ENCODE measurements around the gene POP4.

The POP4 gene

GRCh38 chr19:29634423-29635130 lies 28.5 kb downstream of the POP4 start:
- no peak for DNase-seq

GRCh38 chr19:29635963-29636362 lies 29.9 kb downstream of the POP4 start:
- no peak for DNase-seq

DNA sequence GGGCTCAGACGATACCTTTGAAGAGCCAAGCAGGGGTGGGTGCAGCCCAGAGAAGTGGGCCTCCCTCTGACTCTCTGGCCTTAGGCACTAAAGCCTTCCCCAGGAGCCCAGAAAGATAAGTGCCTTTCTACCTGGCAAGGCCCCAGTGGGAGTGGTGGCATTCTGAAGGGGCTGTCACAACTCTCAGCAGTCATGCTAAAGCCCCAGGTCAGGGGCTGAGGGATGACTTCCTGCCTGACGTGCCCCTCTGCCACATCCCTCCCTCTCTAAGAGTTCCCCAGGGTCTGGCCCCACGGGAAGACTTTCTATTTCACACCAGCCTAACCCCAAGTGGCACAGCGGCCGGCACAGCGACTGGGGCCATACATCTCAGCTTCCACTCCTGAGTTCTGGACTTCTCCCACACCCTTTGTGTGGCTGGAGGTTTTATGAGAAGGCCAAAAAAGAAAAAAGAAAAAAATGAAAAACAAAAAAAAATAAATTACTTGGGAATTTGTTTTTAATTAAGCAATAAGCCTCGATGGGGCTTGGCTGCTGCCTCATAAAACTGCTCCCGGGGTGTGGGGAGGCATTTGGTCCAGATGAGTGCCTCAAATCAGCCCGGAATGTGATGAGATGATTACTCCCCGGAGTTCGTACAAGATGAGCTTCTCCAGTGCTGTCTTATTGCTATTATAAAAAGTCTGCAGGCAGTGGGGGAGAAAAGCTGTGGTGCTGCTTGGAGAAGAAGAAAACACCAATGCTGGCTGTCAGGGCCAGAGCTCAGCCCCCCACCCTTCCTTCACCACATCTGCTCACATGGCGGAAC lies 30.7 kb downstream of the POP4 start:
- no peak for DNase-seq

DNA sequence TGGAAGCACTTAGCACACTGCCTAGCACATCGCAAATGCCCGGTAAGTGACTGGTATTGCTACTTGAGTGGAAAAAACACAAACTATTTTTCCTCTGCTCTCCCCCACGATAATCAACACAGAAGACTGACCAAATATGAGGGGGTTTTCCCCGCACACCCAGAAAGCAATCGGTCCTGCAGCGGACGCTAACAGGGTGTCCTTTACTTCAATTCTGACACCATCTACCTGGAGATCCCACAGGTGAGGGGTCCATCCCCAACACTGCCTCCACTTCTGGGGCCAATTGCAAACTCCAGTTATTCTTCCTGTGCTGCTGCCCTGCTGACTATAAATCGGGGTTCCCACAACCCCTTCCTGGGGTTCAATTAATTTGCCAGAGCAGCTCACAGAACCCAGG lies 33.0 kb downstream of the POP4 start:
- DNase-seq, result no peak

- no peak for DNase-seq
These were observed 34.1 kb downstream of the POP4 start for GRCh38 chr19:29640231-29640630.

DNA sequence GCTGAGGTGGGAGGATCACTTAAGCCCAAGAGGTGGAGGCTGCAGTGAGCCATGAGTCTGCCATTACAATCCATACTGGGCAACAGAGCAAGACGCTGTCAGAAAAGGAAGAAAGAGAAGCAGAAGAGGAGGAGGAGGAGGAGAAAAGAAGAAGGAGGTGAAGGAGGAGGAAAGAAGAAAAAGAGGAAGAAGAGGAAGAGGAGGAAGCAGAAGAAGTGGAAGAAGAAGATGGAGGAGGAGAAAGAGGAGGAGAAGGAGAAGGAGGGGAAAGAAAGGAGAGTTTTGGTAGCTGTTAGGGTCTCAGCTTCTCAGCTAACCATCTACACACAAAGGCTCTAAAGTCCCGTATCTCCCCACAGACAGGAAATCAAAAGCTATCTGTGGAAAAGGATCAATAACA lies 35.5 kb downstream of the POP4 start:
- DNase-seq, result no peak

GRCh38 chr19:29643361-29643935 lies 37.4 kb downstream of the POP4 start:
- DNase-seq, result no peak

DNA sequence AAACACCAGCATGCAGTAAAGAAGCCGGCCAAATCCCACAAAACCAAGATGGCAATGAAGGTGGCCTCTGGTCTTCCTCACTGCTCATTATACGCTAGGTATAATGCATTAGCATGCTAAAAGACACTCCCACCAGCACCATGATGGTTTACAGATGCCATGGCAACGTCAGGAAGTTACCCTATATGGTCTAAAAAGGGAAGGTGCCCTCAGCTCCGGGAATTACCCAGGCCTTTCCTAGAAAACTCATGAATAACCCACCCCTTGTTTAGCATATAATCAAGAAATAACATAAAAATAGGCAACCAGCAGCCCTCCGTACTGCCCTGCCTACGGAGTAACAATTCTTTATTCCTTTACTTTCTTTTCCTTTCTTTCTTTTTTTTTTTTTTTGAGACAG lies 38.1 kb downstream of the POP4 start:
- DNase-seq, result no peak

DNA sequence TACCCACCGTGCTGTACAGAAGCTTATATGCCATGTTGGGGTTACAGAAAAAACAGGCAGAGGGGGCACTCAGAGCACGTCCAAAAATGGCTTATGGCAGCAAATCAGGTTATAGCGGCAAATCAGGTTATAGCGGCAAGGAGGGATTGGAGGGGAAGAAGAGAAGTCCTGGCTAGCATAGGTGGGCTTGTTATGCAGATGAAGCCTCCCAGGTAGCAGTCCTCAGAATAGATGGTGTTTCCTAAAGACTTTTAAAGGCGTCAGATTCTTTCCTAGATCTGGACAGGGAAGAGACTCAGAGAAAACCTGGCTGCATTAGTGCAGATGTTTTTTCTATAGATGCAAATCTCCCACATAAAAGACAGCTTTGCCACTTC lies 39.4 kb downstream of the POP4 start:
- DNase-seq, result no peak

GRCh38 chr19:29645911-29646310 lies 39.8 kb downstream of the POP4 start:
- no peak for DNase-seq

DNA sequence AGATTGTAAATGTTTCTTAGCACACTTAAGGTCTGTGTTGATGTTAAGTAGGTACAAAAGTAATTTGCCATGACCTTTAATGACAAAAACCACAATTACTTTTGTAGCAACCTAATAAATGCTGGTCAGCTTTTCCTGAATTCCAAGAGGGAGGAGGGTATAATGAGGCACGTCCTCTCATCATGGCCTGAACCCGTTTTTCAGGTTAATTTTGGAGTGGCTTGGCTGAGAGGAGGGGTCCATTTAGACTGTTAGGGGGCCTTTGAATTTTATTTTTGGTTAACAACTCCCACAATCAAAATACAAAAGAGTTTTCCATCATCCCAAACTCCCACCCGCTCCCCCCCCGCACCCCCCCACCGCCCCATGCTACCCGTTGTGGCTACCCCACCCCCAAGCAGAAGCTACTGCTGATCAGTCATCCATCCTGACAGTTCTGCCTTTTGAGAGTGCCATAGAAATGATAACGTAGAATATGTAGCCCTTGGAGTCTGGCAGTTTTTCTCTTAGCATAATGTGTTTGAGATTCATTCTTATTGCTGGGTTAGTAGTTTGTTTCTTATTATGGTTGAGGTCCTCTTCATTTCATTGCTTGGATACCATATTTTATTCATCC lies 44.8 kb downstream of the POP4 start:
- DNase-seq, result no peak

DNA sequence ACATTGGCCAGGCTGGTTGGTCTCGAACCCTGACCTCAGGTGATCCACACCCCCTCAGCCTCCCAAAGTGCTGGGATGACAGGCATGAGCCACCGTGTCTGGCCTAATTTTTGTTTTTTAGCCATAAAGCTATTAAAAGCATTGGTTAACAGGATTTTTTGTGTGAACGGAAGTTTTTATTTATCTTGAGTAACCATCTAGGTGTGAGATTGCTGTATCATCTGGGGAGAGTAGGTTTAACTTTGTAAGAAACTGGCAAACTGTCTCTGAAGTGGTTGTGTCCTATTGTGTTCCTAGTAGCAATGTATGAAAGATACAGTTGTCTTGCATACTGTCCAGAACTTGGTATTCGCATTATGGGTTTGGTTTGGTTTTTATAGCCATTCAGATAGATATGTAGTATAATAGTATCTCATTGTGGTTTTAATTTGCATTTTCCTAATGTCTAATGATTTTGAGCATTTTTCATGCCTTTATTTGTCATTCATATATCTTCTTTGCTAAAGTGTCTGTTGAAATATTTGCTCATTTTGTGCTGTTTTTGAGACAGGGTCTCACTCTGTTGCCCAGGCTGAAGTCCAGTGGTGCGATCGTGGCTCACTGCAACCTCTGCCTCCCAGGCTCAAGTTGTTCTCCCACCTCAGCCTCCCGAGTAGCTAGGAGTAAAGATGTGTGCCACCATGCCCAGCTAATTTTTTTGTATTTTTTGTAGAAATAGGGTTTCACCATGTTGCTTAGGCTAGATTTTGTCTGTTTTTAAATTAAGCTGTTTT lies 45.7 kb downstream of the POP4 start:
- DNase-seq, result no peak

DNA sequence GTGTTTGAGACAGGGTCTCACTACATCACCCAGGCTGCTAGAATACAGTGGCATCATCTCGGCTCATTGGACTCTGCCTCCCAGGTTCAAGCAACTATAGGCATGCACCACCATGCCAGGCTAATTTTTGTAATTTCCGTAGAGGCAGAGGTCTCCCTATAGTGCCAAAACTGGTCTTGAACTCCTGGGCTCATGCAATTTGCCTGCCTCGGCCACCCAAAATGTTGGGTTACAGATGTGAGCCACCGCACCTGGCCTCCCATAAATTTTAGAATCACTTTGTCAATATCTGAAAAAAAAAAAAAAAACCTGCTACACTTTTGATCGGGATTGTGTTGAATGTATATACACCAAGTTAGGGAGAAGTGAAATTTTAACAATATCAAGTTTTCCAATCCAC lies 47.3 kb downstream of the POP4 start:
- DNase-seq, result no peak

GRCh38 chr19:29655648-29656335 lies 49.7 kb downstream of the POP4 start:
- no peak for DNase-seq

GRCh38 chr19:29658221-29658991 lies 52.3 kb downstream of the POP4 start:
- no peak for DNase-seq

DNA sequence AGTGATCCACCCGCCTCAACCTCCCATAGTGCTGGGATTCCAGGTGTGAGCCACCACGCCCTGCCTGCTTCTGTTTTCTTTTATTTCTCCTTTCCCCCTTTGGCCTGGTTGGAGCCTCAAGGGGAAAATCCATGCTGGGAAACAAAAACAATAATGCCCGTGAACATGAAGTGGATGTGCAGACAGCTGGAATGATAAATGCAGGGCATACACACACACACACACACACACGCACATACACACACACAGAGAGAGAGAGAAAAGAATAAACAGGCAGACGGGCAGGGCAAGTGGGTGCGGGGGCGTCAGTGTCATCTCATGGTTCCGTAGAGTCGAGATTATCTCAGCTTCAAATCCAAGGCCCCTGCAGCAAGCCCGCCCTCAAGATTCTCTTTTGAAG lies 54.8 kb downstream of the POP4 start:
- no peak for DNase-seq

- DNase-seq, result no peak
These were observed 56.2 kb downstream of the POP4 start for GRCh38 chr19:29662278-29662603.

- DNase-seq, result no peak
These were observed 56.7 kb downstream of the POP4 start for GRCh38 chr19:29662604-29663404.

DNA sequence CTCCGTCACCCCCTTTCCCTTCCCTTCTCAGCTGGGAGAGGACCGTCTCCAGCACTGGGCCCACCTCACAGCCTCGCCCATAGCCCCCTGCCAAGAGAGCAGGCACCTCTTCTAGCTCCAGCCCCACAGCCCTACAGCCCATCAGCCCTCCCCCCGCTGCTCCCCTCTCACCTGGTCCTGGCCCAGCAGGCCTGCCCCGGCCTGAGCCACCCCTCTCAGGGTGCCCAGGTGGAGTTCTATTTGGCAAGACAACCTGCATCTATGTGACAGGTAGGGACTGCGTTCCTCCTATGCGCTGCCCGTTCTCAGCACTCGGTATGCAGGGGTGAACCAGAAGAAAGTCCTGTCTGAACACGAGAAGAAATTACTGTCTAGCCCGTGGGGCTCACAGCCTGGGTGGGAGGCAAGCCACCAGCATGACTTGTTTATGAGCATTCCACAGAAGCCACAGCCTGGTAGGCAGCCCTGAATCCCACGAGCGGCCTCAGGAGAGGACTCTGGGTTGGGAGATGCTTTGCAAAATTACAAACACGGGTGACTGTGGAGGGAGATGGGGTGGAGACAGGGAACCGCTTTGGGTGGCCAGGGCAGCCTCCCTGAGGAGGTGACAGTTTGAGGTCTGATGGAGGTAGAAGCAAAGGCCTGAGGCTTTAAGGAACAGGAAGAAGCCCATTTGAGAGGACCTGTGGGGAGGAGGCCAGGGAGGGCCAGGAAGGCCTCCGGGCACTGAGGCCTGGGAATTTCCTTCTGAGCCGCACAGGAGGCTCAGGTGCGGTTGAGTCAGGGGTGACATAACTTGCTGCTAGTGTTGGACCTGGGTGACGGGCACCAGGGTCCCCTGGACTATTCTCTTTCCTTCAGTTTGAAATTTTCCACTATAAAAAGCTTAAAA lies 58.0 kb downstream of the POP4 start:
- DNase-seq, result no peak

- no peak for DNase-seq
These were observed 58.7 kb downstream of the POP4 start for GRCh38 chr19:29664753-29665214.

Measured in NCI-H774 (cell line).